Uterus (tissue), 4 donors: Measurements from ENCODE around the gene ZC3H14. TPM values are rescaled to one million over a fixed set of nuclear protein-coding genes. Genes with fewer than 3 reads are reported as not detected.
"Not testable (repeated sequence)": the region's sequence is repeated elsewhere in the genome, so short reads cannot be mapped to it uniquely, and the experiment has no call there.

ENCODE experiments used
- DNase-seq, 2 donors: peaks; one replicate each; pipeline ENCODE4 v3.0.0-alpha.2; 2019 to 2020
- H3K27ac ChIP-seq, 2 donors: fragments of 200-600 bp; sonication (generic); 1 replicate in 1 of 2; 2 replicates in 1 of 2; pipeline ENCODE4 v1.5.1; 2016 to 2018
- H3K27me3 ChIP-seq, 2 donors: fragments of 200-600 bp; sonication (generic); one replicate each; pipeline ENCODE4 v1.5.1; 2018 to 2019; ENCODE audit warnings: control low read depth in 1 of 2
- H3K36me3 ChIP-seq, 2 donors: fragments of 200-600 bp; sonication (generic); one replicate each; pipeline ENCODE4 v1.5.1; 2019; ENCODE audit warnings: control low read depth in 1 of 2
- H3K4me1 ChIP-seq, 2 donors: fragments of 200-600 bp; sonication (generic); one replicate each; pipeline ENCODE4 v1.5.1; 2018 to 2019; ENCODE audit warnings: control low read depth in 1 of 2
- H3K4me3 ChIP-seq, 2 donors: fragments of 200-600 bp; sonication (generic); 1 replicate in 1 of 2; 2 replicates in 1 of 2; pipeline ENCODE4 v1.5.1; 2018 to 2019; ENCODE audit warnings: mild to moderate bottlenecking in 1 of 2
- H3K9me3 ChIP-seq, 2 donors: fragments of 200-600 bp; sonication (generic); one replicate each; pipeline ENCODE4 v1.5.1; 2019; ENCODE audit warnings: control low read depth in 1 of 2
- CTCF ChIP-seq, 4 experiments: fragments of 200-600 bp in 2 of 4; fragments of 450-650 bp in 2 of 4; sonication (generic) in 2 of 4; IDR thresholded peaks; one replicate each; pipeline ENCODE4 v1.5.1; 2016 to 2019; ENCODE audit warnings: antibody characterized with exemption in 4 of 4, mild to moderate bottlenecking in 2 of 4, moderate library complexity in 1 of 4
- POLR2A ChIP-seq, 2 donors: fragments of 450-650 bp; IDR thresholded peaks; one replicate each; pipeline ENCODE4 v1.6.1; 2016; ENCODE audit warnings: antibody characterized with exemption in 2 of 2, mild to moderate bottlenecking in 1 of 2, moderate library complexity in 1 of 2
- intact Hi-C: fragments of 100-400 bp; cut with DNase I; formaldehyde crosslinking; loops from one replicate; pipeline ENCODE4 v1.15.1; 2023; ENCODE audit warnings: low total_unique reads
- total RNA-seq, 4 donors: library from RNA; depleted of rRNA in 3 of 4; stranded (reverse); fragments of >200 nt in 3 of 4; gene quantifications; one replicate each; pipeline versions ENCODE4 v1.1.0 to v1.2.4, GENCODE V29; 2014 to 2023
- donor health status: DM: yes; HTN: yes; CAD: no.

Gene ZC3H14
- total RNA-seq, 4 donors from 2014 or later: 40.9 to 96.2 (median 69.7) TPM

- H3K4me3 ChIP-seq: no peak overlapping the region
- intact Hi-C loops: no loop called here
- no peak for DNase-seq
- TF ChIP-seq CTCF (IDR thresholded peaks at IDR 0.05) (no peak), POLR2A (IDR thresholded peaks at IDR 0.05) (no peak)
- no peaks in the 10 kb centered on the region for H3K36me3 ChIP-seq
- no peaks in the 10 kb centered on the region for H3K27me3 ChIP-seq
- H3K4me1 ChIP-seq: no peaks in the 10 kb centered on the region
- no peaks in the 10 kb centered on the region for H3K9me3 ChIP-seq
- no peak overlapping the region for H3K27ac ChIP-seq
Observed at GRCh38 chr14:88519907-88520306, 42.9 kb upstream of the ZC3H14 start.

GRCh38 chr14:88521818-88522217 is 41.0 kb upstream of the ZC3H14 start:
- no peaks in the 10 kb centered on the region for H3K9me3 ChIP-seq
- TF ChIP-seq POLR2A (IDR thresholded peaks at IDR 0.05): no peak
- TF ChIP-seq CTCF (IDR thresholded peaks at IDR 0.05): no peak
- no peak for DNase-seq
- H3K27ac ChIP-seq: no peak overlapping the region
- no peaks in the 10 kb centered on the region for H3K27me3 ChIP-seq
- H3K4me3 ChIP-seq: no peak overlapping the region
- no peaks in the 10 kb centered on the region for H3K4me1 ChIP-seq
- intact Hi-C loops: no loop called here
- no peaks in the 10 kb centered on the region for H3K36me3 ChIP-seq

GRCh38 chr14:88522393-88522792 is 40.4 kb upstream of the ZC3H14 start:
- intact Hi-C loops: no loop called here
- no peaks in the 10 kb centered on the region for H3K27me3 ChIP-seq
- no peaks in the 10 kb centered on the region for H3K36me3 ChIP-seq
- no peaks in the 10 kb centered on the region for H3K4me1 ChIP-seq
- no peak for TF ChIP-seq CTCF (IDR thresholded peaks at IDR 0.05)
- TF ChIP-seq POLR2A (IDR thresholded peaks at IDR 0.05): no peak
- H3K27ac ChIP-seq: no peak overlapping the region
- H3K9me3 ChIP-seq: no peaks in the 10 kb centered on the region
- no peak for DNase-seq
- no peak overlapping the region for H3K4me3 ChIP-seq

GRCh38 chr14:88529889-88530288 is 32.9 kb upstream of the ZC3H14 start:
- H3K4me1 ChIP-seq, intact Hi-C loops, H3K27ac ChIP-seq, H3K9me3 ChIP-seq, DNase-seq, H3K4me3 ChIP-seq, H3K36me3 ChIP-seq, H3K27me3 ChIP-seq: not testable (repeated sequence)

- Histone ChIP-seq H3K4me3 (no peak overlapping the region), H3K27ac (no peak overlapping the region), H3K9me3 (peaks cover 0 to 8% of the 10 kb centered on the region in 2 donors), H3K27me3 (no peaks in the 10 kb centered on the region), H3K36me3 (no peaks in the 10 kb centered on the region), H3K4me1 (no peaks in the 10 kb centered on the region)
- intact Hi-C loops: no loop called here
- DNase-seq: no peak
- TF ChIP-seq POLR2A (IDR thresholded peaks at IDR 0.05) (no peak), CTCF (IDR thresholded peaks at IDR 0.05) (no peak)
Observed at GRCh38 chr14:88533064-88533602, 29.7 kb upstream of the ZC3H14 start.

- DNase-seq: no peak
- Histone ChIP-seq H3K9me3 (peaks cover 0 to 3% of the 10 kb centered on the region in 2 donors), H3K4me1 (no peaks in the 10 kb centered on the region), H3K4me3 (no peak overlapping the region), H3K27ac (no peak overlapping the region), H3K27me3 (no peaks in the 10 kb centered on the region), H3K36me3 (no peaks in the 10 kb centered on the region)
- intact Hi-C loops: no loop called here
- TF ChIP-seq CTCF (IDR thresholded peaks at IDR 0.05) (no peak), POLR2A (IDR thresholded peaks at IDR 0.05) (no peak)
Observed at GRCh38 chr14:88535149-88535548, 27.7 kb upstream of the ZC3H14 start.
